GM21423 (cell line): ENCODE data around the gene AGAP3.

ENCODE experiments used
- ATAC-seq: cut with Tn5 transposase; IDR thresholded peaks from one replicate; pipeline ENCODE4 v1.9.1; 2021; ENCODE audit warnings: mild to moderate bottlenecking, moderate library complexity; ENCODE audit not compliant: unreplicated experiment

The AGAP3 gene

GRCh38 chr7:151087245-151088018 lies 1.2 kb downstream of the AGAP3 start:
- no peak for ATAC-seq

GRCh38 chr7:151088019-151088855 lies 2.0 kb downstream of the AGAP3 start:
- no peak for ATAC-seq

- no peak for ATAC-seq
Measured at GRCh38 chr7:151088856-151089699, 2.8 kb downstream of the AGAP3 start.

DNA sequence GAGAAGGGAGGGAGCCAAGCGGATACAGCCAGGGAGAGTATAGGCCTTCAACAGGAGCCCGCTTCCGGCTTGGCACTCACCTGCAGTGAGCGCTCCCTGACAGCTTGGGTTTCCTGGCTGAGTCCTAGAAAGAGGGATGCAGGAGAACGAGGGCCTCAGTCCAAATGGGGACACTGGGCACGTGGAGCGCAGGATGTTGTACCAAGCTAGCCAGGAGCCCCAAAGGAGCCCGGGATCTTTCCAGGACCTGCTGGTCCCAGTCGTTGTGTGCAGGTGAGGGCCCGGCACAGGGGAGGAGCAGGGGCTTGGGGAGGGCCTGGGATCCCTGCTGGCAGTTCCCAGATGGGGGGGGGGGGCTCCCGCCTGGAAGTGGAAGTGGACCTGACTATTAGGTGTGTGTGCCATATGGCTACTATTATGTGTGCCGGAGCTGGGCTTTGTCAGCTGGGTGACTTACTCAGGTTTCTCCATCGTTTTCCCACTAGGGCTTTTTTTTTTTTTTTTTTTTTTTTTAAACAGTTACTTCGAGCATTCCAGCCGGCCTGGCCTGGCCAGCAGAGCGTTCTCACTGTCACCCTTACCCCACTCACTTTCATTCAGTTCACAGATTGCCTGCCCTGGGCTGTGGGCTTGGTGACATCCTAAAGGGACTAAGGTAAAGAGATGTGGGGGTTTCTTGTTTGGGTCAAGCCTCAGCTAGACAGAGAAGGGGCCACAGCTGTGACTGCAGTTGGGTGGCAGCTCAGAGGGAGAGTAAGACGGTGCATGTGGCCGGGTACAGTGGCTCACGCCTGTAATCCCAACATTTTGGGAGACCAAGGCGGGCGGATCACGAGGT lies 3.8 kb downstream of the AGAP3 start:
- no peak for ATAC-seq

DNA sequence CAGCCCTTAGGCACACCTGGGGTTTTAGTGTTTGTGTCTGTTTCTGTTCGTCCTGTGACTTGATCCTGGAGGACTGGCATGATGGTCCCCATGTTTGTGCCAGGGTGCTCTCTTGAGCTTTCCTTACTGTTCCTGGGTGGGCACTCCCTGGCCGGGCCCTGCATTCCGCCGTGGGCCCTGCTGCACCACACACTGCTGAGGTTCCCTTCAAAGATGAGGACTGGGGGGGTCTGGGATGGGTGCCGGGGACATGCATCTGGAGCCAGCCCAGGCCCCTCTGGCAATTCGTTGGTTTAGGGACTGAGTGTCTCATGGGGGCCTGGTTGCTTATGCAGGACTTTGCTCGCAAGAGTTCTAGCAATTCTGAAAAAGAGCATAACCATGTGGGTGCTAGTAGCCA lies 4.7 kb downstream of the AGAP3 start:
- ATAC-seq = no peak

- no peak for ATAC-seq
Measured at GRCh38 chr7:151091431-151091830, 5.2 kb downstream of the AGAP3 start.

DNA sequence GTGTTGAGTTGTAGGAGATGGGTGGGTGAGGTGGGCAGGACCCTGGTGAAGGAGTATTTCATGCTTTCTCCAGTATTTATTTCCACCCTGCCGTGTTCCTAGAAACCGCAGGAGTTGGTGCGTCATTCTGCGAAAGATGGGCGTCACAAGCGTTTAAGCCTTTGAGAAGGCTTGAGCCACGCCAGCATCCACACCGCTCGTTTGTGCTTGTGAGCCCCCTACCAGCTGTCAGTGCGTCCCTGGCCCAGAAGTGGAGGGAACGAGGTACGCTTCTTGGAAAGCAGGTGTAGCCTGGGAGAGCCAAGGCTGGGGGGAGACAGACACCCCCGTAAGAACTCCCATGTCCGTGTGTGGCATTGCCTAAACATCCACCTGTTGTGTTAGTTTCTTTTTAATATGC lies 5.7 kb downstream of the AGAP3 start:
- no peak for ATAC-seq

DNA sequence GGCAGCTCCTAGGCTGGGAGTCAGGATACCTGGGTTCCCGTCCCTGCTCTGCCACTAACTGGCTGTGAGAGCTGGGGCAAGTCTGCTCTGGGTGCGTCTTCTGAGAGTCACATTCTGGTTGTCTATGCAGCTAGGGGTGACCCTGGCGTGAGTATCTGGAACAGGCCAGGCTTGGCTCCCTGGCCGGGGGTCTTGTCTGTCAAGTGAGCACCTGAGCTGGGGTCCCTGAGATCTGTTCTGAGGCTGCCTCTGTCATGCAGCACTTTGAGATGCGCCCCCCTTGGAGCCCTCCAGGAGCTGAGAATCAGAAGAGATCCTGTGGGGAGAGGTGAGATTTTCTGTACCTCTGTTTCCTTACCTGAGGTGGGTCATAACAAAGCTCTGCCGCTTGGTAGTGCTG lies 7.5 kb downstream of the AGAP3 start:
- ATAC-seq = no peak

GRCh38 chr7:151094675-151095074 lies 8.4 kb downstream of the AGAP3 start:
- no peak for ATAC-seq

- ATAC-seq = no peak
Measured at GRCh38 chr7:151095123-151095797, 9.0 kb downstream of the AGAP3 start.

DNA sequence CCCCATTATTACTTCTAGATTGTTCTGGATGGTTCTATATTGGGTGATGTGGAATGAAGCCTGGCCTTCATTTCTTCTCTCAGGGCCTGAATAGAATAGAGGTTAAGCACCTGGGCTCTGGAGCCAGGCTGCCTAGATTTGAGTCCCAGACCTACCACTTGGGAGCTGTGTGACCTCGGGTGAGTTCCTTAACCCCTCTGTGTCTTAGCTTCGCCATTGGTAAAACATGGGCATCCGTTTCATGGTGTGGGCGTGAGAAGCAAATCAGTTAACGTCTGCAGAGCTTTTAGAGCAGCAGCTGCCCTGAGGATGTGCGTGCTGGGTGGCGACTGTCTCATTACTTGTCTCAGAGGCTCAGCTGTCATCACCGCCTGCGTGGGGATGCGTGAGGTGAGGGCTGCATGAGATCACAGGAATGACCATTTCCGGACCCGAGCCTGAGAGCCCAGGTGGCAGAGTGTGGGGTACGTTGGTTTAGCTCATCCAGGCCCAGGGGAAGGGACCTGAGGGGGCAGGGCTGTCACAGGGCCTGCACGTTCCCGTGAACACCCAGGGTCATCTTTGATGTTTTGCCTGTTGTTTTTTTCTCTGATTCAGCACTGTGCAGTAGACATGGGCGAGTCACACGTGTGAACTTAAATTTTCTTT lies 9.7 kb downstream of the AGAP3 start:
- no peak for ATAC-seq

DNA sequence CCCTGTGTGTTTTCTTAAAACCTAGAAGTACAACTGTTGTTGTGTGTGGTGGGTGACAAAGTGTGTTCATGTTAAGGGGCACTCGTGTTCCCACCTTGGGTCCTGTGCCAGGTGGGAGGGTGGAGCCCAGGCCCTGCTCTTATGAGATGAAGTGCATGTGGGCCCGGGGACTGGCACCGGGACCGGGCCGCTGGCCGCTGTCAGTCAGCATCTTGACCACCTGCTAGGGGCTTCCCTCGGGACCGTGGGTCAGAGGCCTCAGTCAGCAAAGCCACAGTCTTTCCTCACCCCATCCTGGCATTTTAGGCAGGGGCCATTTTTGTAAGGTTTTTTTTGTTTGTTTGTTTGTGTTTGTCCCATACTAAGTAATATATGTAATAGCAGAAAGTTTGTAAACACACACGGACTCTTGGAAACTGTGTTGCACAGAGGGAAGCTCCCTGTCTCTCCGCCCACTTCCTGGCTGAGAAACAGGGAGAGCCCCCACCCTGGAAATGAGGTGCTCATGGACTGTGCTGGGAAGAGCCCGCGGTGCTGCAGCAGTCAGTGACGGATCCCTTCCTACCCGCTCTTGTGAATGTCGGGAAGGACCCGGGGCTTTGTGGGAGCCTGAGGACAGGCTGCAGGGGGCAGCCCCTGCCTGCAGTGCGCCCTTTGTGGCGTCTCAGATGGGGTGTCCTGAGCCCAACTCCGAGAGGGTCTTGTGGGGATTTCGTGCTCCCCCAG lies 13.4 kb downstream of the AGAP3 start:
- ATAC-seq = no peak

- ATAC-seq = no peak
Measured at GRCh38 chr7:151100921-151101320, 14.6 kb downstream of the AGAP3 start.

DNA sequence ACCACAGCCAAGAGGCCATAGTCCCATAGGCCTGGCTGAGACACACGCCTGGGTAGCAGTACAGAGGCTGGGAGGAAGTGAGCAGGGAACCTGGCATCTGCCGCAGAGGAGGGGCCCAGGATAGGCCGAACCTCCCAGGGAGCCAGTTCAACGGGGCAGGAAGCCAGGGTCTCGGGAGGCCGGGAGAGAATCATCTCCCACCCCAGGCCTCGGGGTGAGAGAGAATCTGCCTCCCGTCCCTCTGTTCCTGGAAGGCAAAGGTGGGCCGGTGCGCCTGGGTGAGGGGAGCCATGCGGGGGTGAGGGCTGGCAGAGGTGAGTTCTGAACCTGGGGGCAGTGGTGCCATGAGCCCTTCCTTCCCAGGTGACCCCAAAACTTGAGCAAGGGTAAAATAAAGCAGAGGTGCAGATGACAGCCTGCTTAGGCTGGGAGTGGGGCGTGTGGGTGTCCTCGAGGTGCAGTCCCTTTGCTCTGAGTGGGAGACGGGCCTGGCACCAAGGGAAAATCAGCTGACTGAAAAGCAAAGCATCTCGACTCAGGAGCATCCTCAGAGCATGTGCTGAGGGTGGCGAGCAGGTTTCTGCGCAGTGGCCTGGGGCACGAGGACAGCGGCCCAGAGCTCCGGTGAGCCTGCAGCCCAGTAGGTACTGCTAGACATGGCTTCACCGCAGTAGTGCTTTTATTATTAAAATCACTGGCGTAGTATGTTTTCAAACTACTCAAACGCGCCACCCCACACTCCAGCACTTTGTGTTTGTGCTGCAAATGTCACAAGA lies 15.5 kb downstream of the AGAP3 start:
- no peak for ATAC-seq

GRCh38 chr7:151102991-151103390 lies 16.7 kb downstream of the AGAP3 start:
- ATAC-seq = no peak

DNA sequence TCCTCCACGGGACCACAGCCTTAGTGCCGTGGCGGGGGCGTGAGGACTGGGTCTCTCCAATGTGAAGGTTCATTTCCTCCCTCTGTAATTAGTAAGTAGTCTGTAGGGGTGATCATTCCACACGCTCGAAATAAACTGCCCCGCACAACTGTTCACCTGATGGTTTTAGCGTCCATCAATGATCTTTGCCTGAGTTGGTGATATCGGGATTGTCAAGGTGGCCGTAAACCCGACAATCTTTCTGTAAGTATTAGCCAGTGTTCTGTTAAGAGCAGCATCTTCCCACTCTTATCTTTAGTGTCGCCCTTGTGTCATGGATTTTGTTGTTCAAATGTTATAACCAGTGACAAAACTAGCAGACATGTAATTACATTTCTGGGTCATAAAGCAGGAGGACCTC lies 17.7 kb downstream of the AGAP3 start:
- no peak for ATAC-seq

DNA sequence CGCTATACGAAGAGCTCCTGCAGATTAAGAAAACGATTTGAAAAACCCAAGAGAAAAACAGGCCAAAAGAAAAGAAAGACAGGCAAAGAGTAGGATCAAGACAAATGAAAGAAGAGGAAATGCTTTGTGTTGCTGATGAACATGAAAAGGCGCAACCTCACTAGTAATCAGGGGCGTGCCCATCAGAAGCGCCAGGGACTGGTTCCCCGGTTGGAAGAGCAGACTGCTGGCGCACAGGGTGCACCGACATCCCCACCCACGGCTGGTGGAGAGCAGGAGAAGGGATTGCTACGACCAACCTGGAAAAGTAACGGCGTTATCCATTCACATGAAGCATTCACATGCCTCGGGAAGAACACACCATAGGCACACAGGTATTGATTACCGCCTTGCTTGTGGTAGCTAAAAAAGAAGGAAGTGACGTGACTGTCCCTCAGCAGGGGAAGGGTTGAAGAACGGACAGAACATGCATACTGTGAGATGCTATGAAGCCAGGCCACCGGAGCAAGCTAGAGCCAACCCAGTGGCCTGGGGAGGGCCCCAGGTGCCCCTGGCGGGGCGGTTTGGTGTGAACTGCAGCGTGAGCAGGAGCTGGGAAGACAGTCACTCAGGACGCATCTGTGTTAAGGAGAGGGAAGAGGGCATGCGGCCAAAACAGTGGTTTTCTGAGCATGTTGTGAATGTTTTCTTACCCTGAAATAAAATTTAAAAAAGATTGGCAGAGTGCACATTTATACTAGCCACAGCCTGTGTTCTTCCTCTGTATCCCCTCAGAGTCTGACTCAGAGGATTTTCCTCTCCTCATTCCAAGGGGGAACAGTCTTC lies 18.3 kb downstream of the AGAP3 start:
- no peak for ATAC-seq
